ENCODE results near the gene PPP2R5C.

DNA sequence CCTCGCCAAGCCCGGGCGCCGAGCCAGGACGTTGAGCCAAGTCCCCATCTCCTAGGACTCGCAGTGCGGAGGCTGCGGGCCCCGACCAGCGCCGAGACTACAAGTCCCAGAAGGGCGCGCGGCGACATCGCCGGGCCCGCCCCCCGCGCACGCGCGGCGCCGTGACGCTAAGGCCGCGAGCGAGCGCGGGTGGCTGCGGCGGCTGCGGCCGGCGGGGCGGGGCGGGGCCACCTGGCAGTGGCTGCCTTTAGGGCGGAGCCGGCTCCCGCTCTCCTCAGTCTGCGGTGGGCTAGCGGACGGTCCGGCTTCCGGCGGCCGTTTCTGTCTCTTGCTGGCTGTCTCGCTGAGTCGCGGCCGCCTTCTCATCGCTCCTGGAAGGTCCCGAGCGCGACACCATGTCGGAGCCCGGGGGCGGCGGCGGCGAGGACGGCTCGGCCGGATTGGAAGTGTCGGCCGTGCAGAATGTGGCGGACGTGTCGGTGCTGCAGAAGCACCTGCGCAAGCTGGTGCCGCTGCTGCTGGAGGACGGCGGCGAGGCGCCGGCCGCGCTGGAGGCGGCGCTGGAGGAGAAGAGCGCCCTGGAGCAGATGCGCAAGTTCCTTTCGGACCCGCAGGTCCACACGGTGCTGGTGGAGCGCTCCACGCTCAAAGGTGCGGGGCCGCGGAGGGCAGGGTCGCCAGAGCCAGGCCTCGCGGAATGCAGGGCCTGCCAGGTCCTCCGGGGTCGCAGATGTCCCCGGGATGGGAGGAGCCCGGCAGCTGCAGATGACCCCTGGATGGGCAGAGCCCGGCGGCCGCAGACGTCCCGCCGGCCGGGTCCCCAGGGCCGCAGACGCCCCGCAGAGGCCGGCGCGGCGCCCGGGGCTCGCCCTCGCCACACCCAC is 203.0 kb downstream of the PPP2R5C start, which contains the start of gene DYNC1H1:
- TF ChIP-seq POLR2A (IDR thresholded peaks at IDR 0.05) (peak; percentile 79), POLR2AphosphoS5 (IDR thresholded peaks at IDR 0.05) (peak; percentile 86 to 91 (median 88))
- TF ChIP-seq, protein P1, sequence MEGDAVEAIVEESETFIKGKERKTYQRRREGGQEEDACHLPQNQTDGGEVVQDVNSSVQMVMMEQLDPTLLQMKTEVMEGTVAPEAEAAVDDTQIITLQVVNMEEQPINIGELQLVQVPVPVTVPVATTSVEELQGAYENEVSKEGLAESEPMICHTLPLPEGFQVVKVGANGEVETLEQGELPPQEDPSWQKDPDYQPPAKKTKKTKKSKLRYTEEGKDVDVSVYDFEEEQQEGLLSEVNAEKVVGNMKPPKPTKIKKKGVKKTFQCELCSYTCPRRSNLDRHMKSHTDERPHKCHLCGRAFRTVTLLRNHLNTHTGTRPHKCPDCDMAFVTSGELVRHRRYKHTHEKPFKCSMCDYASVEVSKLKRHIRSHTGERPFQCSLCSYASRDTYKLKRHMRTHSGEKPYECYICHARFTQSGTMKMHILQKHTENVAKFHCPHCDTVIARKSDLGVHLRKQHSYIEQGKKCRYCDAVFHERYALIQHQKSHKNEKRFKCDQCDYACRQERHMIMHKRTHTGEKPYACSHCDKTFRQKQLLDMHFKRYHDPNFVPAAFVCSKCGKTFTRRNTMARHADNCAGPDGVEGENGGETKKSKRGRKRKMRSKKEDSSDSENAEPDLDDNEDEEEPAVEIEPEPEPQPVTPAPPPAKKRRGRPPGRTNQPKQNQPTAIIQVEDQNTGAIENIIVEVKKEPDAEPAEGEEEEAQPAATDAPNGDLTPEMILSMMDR (IDR thresholded peaks at IDR 0.05) = peak in 1 of 3 donors; percentile 14
